Measurements from ENCODE around the gene C16orf90.

The C16orf90 gene

GRCh38 chr16:3532741-3533140, 37.5 kb upstream of the C16orf90 start:
- no peaks in the 10 kb centered on the region for H3K36me3 ChIP-seq (ENCODE audit: low read length)
- no peaks in the 10 kb centered on the region for H4K20me1 ChIP-seq (ENCODE audit: low read depth, low read length)
- H3K9me3 ChIP-seq (ENCODE audit: insufficient read depth, low read length) = no peaks in the 10 kb centered on the region
- H3K9me2 ChIP-seq (replicated peaks; ENCODE audit: insufficient read depth, low read length) = no peaks in the 10 kb centered on the region
- no peaks in the 10 kb centered on the region for H3K79me2 ChIP-seq (ENCODE audit: insufficient read depth, low read length)
- no peak overlapping the region for H2AFZ ChIP-seq (ENCODE audit: low read depth, low read length, severe bottlenecking)
- H3K4me3 ChIP-seq (ENCODE audit: insufficient read depth, low read length, poor library complexity, severe bottlenecking) = no peak overlapping the region
- peaks cover 18% of the 10 kb centered on the region for H3F3A ChIP-seq (ENCODE audit: insufficient read depth)
- H3K27me3 ChIP-seq (ENCODE audit: low read length) = no peaks in the 10 kb centered on the region
- no peak overlapping the region for H3K4me2 ChIP-seq (ENCODE audit: low read depth, low read length, poor library complexity, severe bottlenecking)
- no peak overlapping the region for H3K9ac ChIP-seq (ENCODE audit: low read length)
- TF ChIP-seq CTCF (IDR thresholded peaks at IDR 0.05; ENCODE audit: insufficient read depth, low read length, poor library complexity, severe bottlenecking) = no peak
- TF ChIP-seq EZH2phosphoT487 (conservative IDR thresholded peaks at IDR 0.05; ENCODE audit: low read length) = no peak
- no peak overlapping the region for H3K27ac ChIP-seq (ENCODE audit: low read depth, low read length)

- Histone ChIP-seq H2AFZ (ENCODE audit: low read depth, low read length, severe bottlenecking) (no peak overlapping the region), H3K27me3 (ENCODE audit: low read length) (no peaks in the 10 kb centered on the region), H3K4me2 (ENCODE audit: low read depth, low read length, poor library complexity, severe bottlenecking) (no peak overlapping the region)
Measured at GRCh38 chr16:3530371-3530914, 35.2 kb upstream of the C16orf90 start.

GRCh38 chr16:3529175-3529574, 33.9 kb upstream of the C16orf90 start:
- H3K27me3 ChIP-seq (ENCODE audit: low read length) = no peaks in the 10 kb centered on the region
- no peaks in the 10 kb centered on the region for H4K20me1 ChIP-seq (ENCODE audit: low read depth, low read length)
- no peak overlapping the region for H3K4me3 ChIP-seq (ENCODE audit: insufficient read depth, low read length, poor library complexity, severe bottlenecking)
- H3K4me2 ChIP-seq (ENCODE audit: low read depth, low read length, poor library complexity, severe bottlenecking) = no peak overlapping the region
- TF ChIP-seq EZH2phosphoT487 (conservative IDR thresholded peaks at IDR 0.05; ENCODE audit: low read length) (no peak), CTCF (IDR thresholded peaks at IDR 0.05; ENCODE audit: insufficient read depth, low read length, poor library complexity, severe bottlenecking) (no peak)
- H3K79me2 ChIP-seq (ENCODE audit: insufficient read depth, low read length) = no peaks in the 10 kb centered on the region
- no peaks in the 10 kb centered on the region for H3K9me3 ChIP-seq (ENCODE audit: insufficient read depth, low read length)
- no peak overlapping the region for H2AFZ ChIP-seq (ENCODE audit: low read depth, low read length, severe bottlenecking)
- no peaks in the 10 kb centered on the region for H3K36me3 ChIP-seq (ENCODE audit: low read length)
- H3K9me2 ChIP-seq (replicated peaks; ENCODE audit: insufficient read depth, low read length) = no peaks in the 10 kb centered on the region
- no peak overlapping the region for H3K9ac ChIP-seq (ENCODE audit: low read length)
- no peak overlapping the region for H3K27ac ChIP-seq (ENCODE audit: low read depth, low read length)
- peaks cover 5% of the 10 kb centered on the region; the same call in 1 of the 2 replicates for H3F3A ChIP-seq (ENCODE audit: insufficient read depth)

More at GRCh38 chr16:3530371-3530914, 35.2 kb upstream of the C16orf90 start:
- Histone ChIP-seq H3K9me3 (ENCODE audit: insufficient read depth, low read length) (no peaks in the 10 kb centered on the region), H3K9ac (ENCODE audit: low read length) (no peak overlapping the region), H3K9me2 (replicated peaks; ENCODE audit: insufficient read depth, low read length) (no peaks in the 10 kb centered on the region), H3K36me3 (ENCODE audit: low read length) (no peaks in the 10 kb centered on the region), H3K27ac (ENCODE audit: low read depth, low read length) (no peak overlapping the region), H3K79me2 (ENCODE audit: insufficient read depth, low read length) (no peaks in the 10 kb centered on the region), H3K4me3 (ENCODE audit: insufficient read depth, low read length, poor library complexity, severe bottlenecking) (no peak overlapping the region), H3F3A (ENCODE audit: insufficient read depth) (peaks cover 5% of the 10 kb centered on the region; the same call in 1 of the 2 replicates), H4K20me1 (ENCODE audit: low read depth, low read length) (no peaks in the 10 kb centered on the region)
- TF ChIP-seq CTCF (IDR thresholded peaks at IDR 0.05; ENCODE audit: insufficient read depth, low read length, poor library complexity, severe bottlenecking) (no peak), EZH2phosphoT487 (conservative IDR thresholded peaks at IDR 0.05; ENCODE audit: low read length) (no peak)
